ENCODE results near the gene UAP1L1.

DNA sequence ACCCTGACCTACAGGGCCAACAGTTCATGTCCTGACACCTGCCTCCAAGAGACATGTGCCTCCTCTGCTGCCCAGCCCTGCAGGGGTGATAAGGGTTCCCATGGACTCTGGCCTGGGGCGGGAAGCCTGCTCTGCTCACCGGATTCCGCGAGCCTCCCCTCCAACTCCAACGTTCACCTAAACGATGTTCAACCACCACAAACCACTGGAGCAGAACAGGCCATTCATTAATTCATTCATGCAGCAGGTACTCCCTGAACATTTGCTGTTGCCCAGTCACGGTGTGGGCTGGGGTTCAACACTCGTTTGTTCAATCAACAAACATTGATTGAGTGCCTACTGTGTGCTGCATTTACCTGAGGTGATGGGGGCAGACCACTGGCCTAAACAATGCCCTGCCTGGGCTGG lies 3.3 kb upstream of the UAP1L1 start:
- TF ChIP-seq, protein P1, sequence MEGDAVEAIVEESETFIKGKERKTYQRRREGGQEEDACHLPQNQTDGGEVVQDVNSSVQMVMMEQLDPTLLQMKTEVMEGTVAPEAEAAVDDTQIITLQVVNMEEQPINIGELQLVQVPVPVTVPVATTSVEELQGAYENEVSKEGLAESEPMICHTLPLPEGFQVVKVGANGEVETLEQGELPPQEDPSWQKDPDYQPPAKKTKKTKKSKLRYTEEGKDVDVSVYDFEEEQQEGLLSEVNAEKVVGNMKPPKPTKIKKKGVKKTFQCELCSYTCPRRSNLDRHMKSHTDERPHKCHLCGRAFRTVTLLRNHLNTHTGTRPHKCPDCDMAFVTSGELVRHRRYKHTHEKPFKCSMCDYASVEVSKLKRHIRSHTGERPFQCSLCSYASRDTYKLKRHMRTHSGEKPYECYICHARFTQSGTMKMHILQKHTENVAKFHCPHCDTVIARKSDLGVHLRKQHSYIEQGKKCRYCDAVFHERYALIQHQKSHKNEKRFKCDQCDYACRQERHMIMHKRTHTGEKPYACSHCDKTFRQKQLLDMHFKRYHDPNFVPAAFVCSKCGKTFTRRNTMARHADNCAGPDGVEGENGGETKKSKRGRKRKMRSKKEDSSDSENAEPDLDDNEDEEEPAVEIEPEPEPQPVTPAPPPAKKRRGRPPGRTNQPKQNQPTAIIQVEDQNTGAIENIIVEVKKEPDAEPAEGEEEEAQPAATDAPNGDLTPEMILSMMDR (conservative IDR thresholded peaks at IDR 0.05; ENCODE audit: low read depth, low read length): no peak
- TF ChIP-seq, protein P2, sequence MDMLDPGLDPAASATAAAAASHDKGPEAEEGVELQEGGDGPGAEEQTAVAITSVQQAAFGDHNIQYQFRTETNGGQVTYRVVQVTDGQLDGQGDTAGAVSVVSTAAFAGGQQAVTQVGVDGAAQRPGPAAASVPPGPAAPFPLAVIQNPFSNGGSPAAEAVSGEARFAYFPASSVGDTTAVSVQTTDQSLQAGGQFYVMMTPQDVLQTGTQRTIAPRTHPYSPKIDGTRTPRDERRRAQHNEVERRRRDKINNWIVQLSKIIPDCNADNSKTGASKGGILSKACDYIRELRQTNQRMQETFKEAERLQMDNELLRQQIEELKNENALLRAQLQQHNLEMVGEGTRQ (IDR thresholded peaks at IDR 0.05; ENCODE audit: low read depth, low read length): no peak
- TF ChIP-seq FOS (IDR thresholded peaks at IDR 0.05; ENCODE audit: low read depth, low read length): no peak
- no peak for TF ChIP-seq RFX5 (IDR thresholded peaks at IDR 0.05; ENCODE audit: low read depth, low read length)
- TF ChIP-seq POLR2A (IDR thresholded peaks at IDR 0.05; ENCODE audit: low read depth, low read length): no peak
